Measurements from ENCODE around the gene UBE2E3. TPM values are rescaled to one million over a fixed set of nuclear protein-coding genes. Genes with fewer than 3 reads are reported as not detected.

Gene UBE2E3
- total RNA-seq, 2 donors from 2014 or later, result 49.7 to 53.8 TPM

DNA sequence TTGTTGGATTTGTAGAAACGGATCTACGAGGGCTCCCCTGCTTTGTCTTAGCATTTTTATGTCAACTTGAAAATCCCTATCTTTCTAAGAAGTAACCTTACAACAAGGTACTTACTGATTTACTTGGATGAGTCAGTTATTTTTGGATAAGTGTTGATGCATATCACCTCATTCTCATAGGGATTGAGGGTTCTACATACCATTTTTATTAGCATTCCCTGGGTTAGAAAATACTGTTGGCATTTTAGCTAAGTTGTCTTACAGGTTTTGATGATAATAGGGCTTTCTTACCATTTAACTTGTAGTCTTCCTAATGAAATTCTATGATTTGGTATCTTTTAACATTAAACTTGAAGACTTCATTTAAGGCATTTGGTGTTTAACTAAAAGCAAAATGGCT, 125.2 kb downstream of the UBE2E3 start:
- Histone ChIP-seq H3K27me3 (replicated peaks; ENCODE audit: insufficient read depth) (no peaks in the 10 kb centered on the region), H3K27ac (no peak overlapping the region), H3K4me1 (ENCODE audit: control insufficient read depth in 1 of 2, low read depth in 2 of 2) (no peaks in the 10 kb centered on the region), H3K9me3 (no peaks in the 10 kb centered on the region), H3K4me3 (no peak overlapping the region), H3K36me3 (no peaks in the 10 kb centered on the region)
- no peak for ATAC-seq (ENCODE audit: insufficient number of reproducible peaks, low FRiP score, low read depth)
- TF ChIP-seq, protein P1, sequence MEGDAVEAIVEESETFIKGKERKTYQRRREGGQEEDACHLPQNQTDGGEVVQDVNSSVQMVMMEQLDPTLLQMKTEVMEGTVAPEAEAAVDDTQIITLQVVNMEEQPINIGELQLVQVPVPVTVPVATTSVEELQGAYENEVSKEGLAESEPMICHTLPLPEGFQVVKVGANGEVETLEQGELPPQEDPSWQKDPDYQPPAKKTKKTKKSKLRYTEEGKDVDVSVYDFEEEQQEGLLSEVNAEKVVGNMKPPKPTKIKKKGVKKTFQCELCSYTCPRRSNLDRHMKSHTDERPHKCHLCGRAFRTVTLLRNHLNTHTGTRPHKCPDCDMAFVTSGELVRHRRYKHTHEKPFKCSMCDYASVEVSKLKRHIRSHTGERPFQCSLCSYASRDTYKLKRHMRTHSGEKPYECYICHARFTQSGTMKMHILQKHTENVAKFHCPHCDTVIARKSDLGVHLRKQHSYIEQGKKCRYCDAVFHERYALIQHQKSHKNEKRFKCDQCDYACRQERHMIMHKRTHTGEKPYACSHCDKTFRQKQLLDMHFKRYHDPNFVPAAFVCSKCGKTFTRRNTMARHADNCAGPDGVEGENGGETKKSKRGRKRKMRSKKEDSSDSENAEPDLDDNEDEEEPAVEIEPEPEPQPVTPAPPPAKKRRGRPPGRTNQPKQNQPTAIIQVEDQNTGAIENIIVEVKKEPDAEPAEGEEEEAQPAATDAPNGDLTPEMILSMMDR (IDR thresholded peaks at IDR 0.05), result no peak
- no peak for DNase-seq (ENCODE audit: low spot score)

DNA sequence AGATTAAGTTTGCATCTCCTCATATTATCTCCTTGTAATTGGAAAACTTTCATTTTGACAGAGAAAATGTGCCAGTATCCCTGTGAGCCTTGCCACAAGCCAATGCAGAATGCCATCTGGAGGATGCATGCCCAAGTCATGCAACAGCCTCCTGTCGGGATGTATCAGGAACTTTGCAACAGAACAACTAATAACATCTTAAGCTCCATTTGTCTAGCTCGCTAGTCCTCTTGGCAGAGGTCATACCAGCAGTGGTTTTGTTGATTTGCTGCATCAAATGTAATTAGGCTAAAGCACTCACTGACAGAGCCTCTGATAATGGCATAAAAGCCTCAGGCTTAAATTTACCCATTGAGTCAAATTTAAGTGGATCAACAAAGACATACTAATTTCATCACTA, 125.8 kb downstream of the UBE2E3 start:
- TF ChIP-seq, protein P1 (IDR thresholded peaks at IDR 0.05), result no peak
- H3K9me3 ChIP-seq, result no peaks in the 10 kb centered on the region
- no peak overlapping the region for H3K27ac ChIP-seq
- DNase-seq (ENCODE audit: low spot score) (no peak), ATAC-seq (ENCODE audit: insufficient number of reproducible peaks, low FRiP score, low read depth) (no peak)
- no peaks in the 10 kb centered on the region for H3K4me1 ChIP-seq (ENCODE audit: control insufficient read depth in 1 of 2, low read depth in 2 of 2)
- H3K27me3 ChIP-seq (replicated peaks; ENCODE audit: insufficient read depth), result no peaks in the 10 kb centered on the region
- H3K4me3 ChIP-seq, result no peak overlapping the region
- no peaks in the 10 kb centered on the region for H3K36me3 ChIP-seq

DNA sequence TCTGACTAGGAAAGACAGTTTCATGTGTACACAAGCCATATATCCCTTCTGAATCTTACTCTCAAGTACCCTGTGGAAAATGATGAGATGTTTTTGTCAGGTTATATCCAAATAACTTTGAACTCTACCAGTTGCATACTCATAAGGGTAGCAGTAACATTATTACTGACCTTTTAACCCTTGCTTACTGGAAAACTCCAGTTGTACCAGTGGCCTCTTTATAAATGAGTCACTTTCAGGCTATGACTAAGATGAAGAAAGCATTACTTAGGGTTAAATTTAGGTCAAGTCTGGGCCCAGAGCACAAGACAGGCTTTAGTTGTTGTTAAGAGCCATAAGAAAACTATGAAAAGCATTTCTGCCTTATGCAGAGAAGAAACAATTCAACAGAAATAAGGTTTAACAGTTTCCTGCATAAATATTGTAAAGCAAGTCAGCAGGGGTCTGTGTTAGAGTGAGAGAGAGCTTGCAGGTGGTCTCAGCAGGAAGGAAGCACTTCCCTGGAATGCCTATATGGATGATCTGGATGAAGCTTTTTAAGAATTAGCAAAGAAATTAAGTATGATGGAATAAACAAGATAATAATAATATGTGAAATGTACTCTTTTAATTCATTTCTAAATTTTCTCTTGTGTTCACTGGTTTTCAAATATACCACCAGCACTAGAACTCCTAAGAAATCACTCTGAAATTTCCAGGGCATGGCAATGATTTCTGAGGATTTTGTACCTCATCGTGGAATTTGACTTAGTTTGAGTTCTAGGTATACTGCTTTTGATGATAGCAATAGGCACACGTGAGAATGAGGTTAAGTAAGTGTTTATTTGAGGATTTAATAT, 126.6 kb downstream of the UBE2E3 start:
- Histone ChIP-seq H3K27me3 (replicated peaks; ENCODE audit: insufficient read depth) (no peaks in the 10 kb centered on the region), H3K4me1 (ENCODE audit: control insufficient read depth in 1 of 2, low read depth in 2 of 2) (no peaks in the 10 kb centered on the region), H3K27ac (no peak overlapping the region), H3K36me3 (no peaks in the 10 kb centered on the region), H3K9me3 (no peaks in the 10 kb centered on the region), H3K4me3 (no peak overlapping the region)
- TF ChIP-seq, protein P1 (IDR thresholded peaks at IDR 0.05), result no peak
- DNase-seq (ENCODE audit: low spot score) (no peak), ATAC-seq (ENCODE audit: insufficient number of reproducible peaks, low FRiP score, low read depth) (no peak)

GRCh38 chr2:181107628-181107945, 127.2 kb downstream of the UBE2E3 start:
- no peaks in the 10 kb centered on the region for H3K36me3 ChIP-seq
- DNase-seq (ENCODE audit: low spot score) (no peak), ATAC-seq (ENCODE audit: insufficient number of reproducible peaks, low FRiP score, low read depth) (no peak)
- H3K4me3 ChIP-seq, result no peak overlapping the region
- no peaks in the 10 kb centered on the region for H3K27me3 ChIP-seq (replicated peaks; ENCODE audit: insufficient read depth)
- no peak overlapping the region for H3K27ac ChIP-seq
- H3K9me3 ChIP-seq, result no peaks in the 10 kb centered on the region
- H3K4me1 ChIP-seq (ENCODE audit: control insufficient read depth in 1 of 2, low read depth in 2 of 2), result no peaks in the 10 kb centered on the region
- TF ChIP-seq, protein P1 (IDR thresholded peaks at IDR 0.05), result no peak

DNA sequence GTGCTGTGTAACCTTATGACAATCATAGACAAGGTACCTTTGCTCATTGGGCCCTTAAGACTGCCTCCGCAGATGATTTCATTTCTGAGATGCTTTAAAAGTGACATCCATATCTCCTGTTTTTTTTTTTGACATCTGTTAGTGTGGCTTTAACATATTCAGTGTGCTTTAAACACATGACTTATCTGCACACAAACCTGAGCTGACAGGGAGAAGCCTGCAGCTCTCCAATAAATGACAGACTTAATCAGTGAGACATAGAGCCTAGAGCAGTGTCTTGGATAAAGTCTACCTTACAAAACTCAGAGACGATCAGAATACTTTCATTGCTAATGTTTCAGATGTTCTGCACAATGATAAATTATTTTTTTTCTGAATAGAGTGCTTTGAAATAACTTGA, 130.7 kb downstream of the UBE2E3 start:
- no peaks in the 10 kb centered on the region for H3K9me3 ChIP-seq
- no peaks in the 10 kb centered on the region for H3K4me1 ChIP-seq (ENCODE audit: control insufficient read depth in 1 of 2, low read depth in 2 of 2)
- no peak for DNase-seq (ENCODE audit: low spot score)
- H3K27me3 ChIP-seq (replicated peaks; ENCODE audit: insufficient read depth), result no peaks in the 10 kb centered on the region
- no peak overlapping the region for H3K4me3 ChIP-seq
- H3K36me3 ChIP-seq, result no peaks in the 10 kb centered on the region
- ATAC-seq (ENCODE audit: insufficient number of reproducible peaks, low FRiP score, low read depth), result no peak
- TF ChIP-seq, protein P1 (IDR thresholded peaks at IDR 0.05), result no peak
- H3K27ac ChIP-seq, result no peak overlapping the region
